ENCODE data around the gene PPP1R13B. TPM values are rescaled to one million over a fixed set of nuclear protein-coding genes. Genes with fewer than 3 reads are reported as not detected.
"Not testable (repeated sequence)": the region's sequence is repeated elsewhere in the genome, so short reads cannot be mapped to it uniquely, and the experiment has no call there.

Gene PPP1R13B
- polyA plus RNA-seq, 2 of the 4 experiments (the other 2 are of a cell fraction), result 2.2 to 2.7 TPM

- ATAC-seq, POLR2A ChIA-PET: not testable (repeated sequence)
Observed at GRCh38 chr14:103793192-103793591, 54.2 kb downstream of the PPP1R13B start.

GRCh38 chr14:103788086-103788485 is 59.3 kb downstream of the PPP1R13B start:
- WGBS (ENCODE audit: missing lambda C conversion rate), result 93% methylated on average over 1 of the region's 1 CpG
- H3K4me2 ChIP-seq, result no peak overlapping the region
- DNase-seq (ENCODE audit: low read depth in 1 of 2, low spot score in 1 of 2) (no peak), FAIRE-seq (no peak), ATAC-seq (no peak)
- no peaks in the 10 kb centered on the region for H3K4me1 ChIP-seq
- ChIA-PET POLR2A (no interaction called here), CTCF (interaction anchor here (0.6 to 1.5 kb wide), 3 partner anchors 20 to 152 kb away, joined by 3 to 6 read pairs (median 4); no protein-coding TSS in a partner anchor)
- no peak for TF ChIP-seq E2F6 (IDR thresholded peaks at IDR 0.05; ENCODE audit: borderline replicate concordance, low read depth)
- no peak for TF ChIP-seq JUNB (IDR thresholded peaks at IDR 0.05)
- no peak for TF ChIP-seq HES2 (IDR thresholded peaks at IDR 0.05)
- no peak for TF ChIP-seq FOXS1 (CRISPR knock-in tag; IDR thresholded peaks at IDR 0.05)
- no peak for TF ChIP-seq ZNF302 (CRISPR knock-in tag; IDR thresholded peaks at IDR 0.05)
- no peak for TF ChIP-seq RCOR1 (IDR thresholded peaks at IDR 0.05; ENCODE audit: low read depth, low read length)
- TF ChIP-seq, protein P1, sequence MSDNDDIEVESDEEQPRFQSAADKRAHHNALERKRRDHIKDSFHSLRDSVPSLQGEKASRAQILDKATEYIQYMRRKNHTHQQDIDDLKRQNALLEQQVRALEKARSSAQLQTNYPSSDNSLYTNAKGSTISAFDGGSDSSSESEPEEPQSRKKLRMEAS (IDR thresholded peaks at IDR 0.05), result no peak
- no peak overlapping the region for H3K27ac ChIP-seq
- H3K9me3 ChIP-seq, result no peaks in the 10 kb centered on the region
- no peak overlapping the region for H3K4me3 ChIP-seq

More at GRCh38 chr14:103793192-103793591, 54.2 kb downstream of the PPP1R13B start:
- not testable (repeated sequence) for H3K9me3 ChIP-seq, H3K4me2 ChIP-seq, H3K4me3 ChIP-seq, H3K27ac ChIP-seq, H3K4me1 ChIP-seq, FAIRE-seq
- DNase-seq (ENCODE audit: low read depth in 1 of 2, low spot score in 1 of 2), result peak in 1 of 2 experiments; percentile 12
- TF ChIP-seq CTCF (IDR thresholded peaks at IDR 0.05), result 0 out of 3 replicates have a peak, but pooled peaks have one; percentile 11
- CTCF ChIA-PET, result interaction anchor here (1.4 to 2.8 kb wide), 2 partner anchors 15 to 108 kb away, joined by 4 to 13 read pairs; no protein-coding TSS in a partner anchor

GRCh38 chr14:103782376-103782775 is 65.0 kb downstream of the PPP1R13B start:
- Histone ChIP-seq H3K4me1 (no peaks in the 10 kb centered on the region), H3K4me2 (no peak overlapping the region), H3K9me3 (no peaks in the 10 kb centered on the region), H3K27ac (no peak overlapping the region), H3K4me3 (no peak overlapping the region)
- 69% methylated on average over 2 of the region's 2 CpGs for WGBS (ENCODE audit: missing lambda C conversion rate)
- ATAC-seq (no peak), FAIRE-seq (no peak), DNase-seq (ENCODE audit: low read depth in 1 of 2, low spot score in 1 of 2) (no peak)
- POLR2A ChIA-PET, result no interaction called here
- CTCF ChIA-PET, result no interaction called here
- TF ChIP-seq SMC3 (IDR thresholded peaks at IDR 0.05) (no peak), ZFP36 (IDR thresholded peaks at IDR 0.05; ENCODE audit: borderline replicate concordance, partially characterized antibody) (no peak), CBX2 (IDR thresholded peaks at IDR 0.05; ENCODE audit: borderline replicate concordance, low read depth) (no peak), HEYL (CRISPR knock-in tag; IDR thresholded peaks at IDR 0.05) (no peak), GATA3 (IDR thresholded peaks at IDR 0.05; ENCODE audit: borderline replicate concordance) (no peak), MYC (IDR thresholded peaks at IDR 0.05; ENCODE audit: borderline replicate concordance, low read length) (no peak), POLR2A (IDR thresholded peaks at IDR 0.05; ENCODE audit: low read length) (no peak), RNF2 (IDR thresholded peaks at IDR 0.05; ENCODE audit: borderline replicate concordance, low read depth) (no peak)
- TF ChIP-seq, protein P2, sequence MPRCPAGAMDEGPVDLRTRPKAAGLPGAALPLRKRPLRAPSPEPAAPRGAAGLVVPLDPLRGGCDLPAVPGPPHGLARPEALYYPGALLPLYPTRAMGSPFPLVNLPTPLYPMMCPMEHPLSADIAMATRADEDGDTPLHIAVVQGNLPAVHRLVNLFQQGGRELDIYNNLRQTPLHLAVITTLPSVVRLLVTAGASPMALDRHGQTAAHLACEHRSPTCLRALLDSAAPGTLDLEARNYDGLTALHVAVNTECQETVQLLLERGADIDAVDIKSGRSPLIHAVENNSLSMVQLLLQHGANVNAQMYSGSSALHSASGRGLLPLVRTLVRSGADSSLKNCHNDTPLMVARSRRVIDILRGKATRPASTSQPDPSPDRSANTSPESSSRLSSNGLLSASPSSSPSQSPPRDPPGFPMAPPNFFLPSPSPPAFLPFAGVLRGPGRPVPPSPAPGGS (IDR thresholded peaks at IDR 0.05), result no peak
- TF ChIP-seq, protein P3, sequence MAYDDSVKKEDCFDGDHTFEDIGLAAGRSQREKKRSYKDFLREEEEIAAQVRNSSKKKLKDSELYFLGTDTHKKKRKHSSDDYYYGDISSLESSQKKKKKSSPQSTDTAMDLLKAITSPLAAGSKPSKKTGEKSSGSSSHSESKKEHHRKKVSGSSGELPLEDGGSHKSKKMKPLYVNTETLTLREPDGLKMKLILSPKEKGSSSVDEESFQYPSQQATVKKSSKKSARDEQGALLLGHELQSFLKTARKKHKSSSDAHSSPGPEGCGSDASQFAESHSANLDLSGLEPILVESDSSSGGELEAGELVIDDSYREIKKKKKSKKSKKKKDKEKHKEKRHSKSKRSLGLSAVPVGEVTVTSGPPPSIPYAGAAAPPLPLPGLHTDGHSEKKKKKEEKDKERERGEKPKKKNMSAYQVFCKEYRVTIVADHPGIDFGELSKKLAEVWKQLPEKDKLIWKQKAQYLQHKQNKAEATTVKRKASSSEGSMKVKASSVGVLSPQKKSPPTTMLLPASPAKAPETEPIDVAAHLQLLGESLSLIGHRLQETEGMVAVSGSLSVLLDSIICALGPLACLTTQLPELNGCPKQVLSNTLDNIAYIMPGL (CRISPR knock-in tag; IDR thresholded peaks at IDR 0.05; ENCODE audit: borderline replicate concordance), result no peak

GRCh38 chr14:103776319-103776718 is 71.1 kb downstream of the PPP1R13B start:
- H3K27ac ChIP-seq; H3K4me2 ChIP-seq; DNase-seq (ENCODE audit: low read depth in 1 of 2, low spot score in 1 of 2); H3K9me3 ChIP-seq; POLR2A ChIA-PET; H3K4me3 ChIP-seq; FAIRE-seq; H3K4me1 ChIP-seq; ATAC-seq: not testable (repeated sequence)
- CTCF ChIA-PET, result interaction anchor here (1.1 kb wide), 2 partner anchors 13 to 33 kb away, joined by 3 read pairs; no protein-coding TSS in a partner anchor
- over 99% methylated on average over 6 of the region's 6 CpGs for WGBS (ENCODE audit: missing lambda C conversion rate)

All from A549 (cell line).